Upper lobe of left lung (tissue), 4 donors: ENCODE measurements around the gene DPP3.

Experiments used
- EP300 ChIP-seq, 4 donors: sonication (generic); formaldehyde crosslinking; IDR thresholded peaks; one replicate each; pipeline ENCODE4 v1.5.1; 2017; ENCODE audit warnings: antibody characterized with exemption in 4 of 4, control low read depth in 2 of 4
- POLR2A ChIP-seq, 4 donors: fragments of 450-650 bp; IDR thresholded peaks; one replicate each; pipeline ENCODE4 v1.5.1; 2016 to 2017; ENCODE audit warnings: antibody characterized with exemption in 4 of 4, mild to moderate bottlenecking in 2 of 4
- POLR2AphosphoS5 ChIP-seq, 2 donors: sonication (generic); formaldehyde crosslinking; IDR thresholded peaks; one replicate each; pipeline ENCODE4 v1.5.1; 2017; ENCODE audit warnings: antibody characterized with exemption in 2 of 2
- TF ChIP-seq, protein P1 (sequence below), 6 experiments: fragments of 450-650 bp in 4 of 6; fragments of 200-600 bp in 2 of 6; sonication (generic) in 2 of 6; IDR thresholded peaks; one replicate each; pipeline ENCODE4 v1.5.1; 2016 to 2019; ENCODE audit warnings: antibody characterized with exemption in 6 of 6

- TF ChIP-seq, protein P1, sequence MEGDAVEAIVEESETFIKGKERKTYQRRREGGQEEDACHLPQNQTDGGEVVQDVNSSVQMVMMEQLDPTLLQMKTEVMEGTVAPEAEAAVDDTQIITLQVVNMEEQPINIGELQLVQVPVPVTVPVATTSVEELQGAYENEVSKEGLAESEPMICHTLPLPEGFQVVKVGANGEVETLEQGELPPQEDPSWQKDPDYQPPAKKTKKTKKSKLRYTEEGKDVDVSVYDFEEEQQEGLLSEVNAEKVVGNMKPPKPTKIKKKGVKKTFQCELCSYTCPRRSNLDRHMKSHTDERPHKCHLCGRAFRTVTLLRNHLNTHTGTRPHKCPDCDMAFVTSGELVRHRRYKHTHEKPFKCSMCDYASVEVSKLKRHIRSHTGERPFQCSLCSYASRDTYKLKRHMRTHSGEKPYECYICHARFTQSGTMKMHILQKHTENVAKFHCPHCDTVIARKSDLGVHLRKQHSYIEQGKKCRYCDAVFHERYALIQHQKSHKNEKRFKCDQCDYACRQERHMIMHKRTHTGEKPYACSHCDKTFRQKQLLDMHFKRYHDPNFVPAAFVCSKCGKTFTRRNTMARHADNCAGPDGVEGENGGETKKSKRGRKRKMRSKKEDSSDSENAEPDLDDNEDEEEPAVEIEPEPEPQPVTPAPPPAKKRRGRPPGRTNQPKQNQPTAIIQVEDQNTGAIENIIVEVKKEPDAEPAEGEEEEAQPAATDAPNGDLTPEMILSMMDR (IDR thresholded peaks at IDR 0.05) = no peak
- no peak for TF ChIP-seq EP300 (IDR thresholded peaks at IDR 0.05)
- no peak for TF ChIP-seq POLR2A (IDR thresholded peaks at IDR 0.05)
- no peak for TF ChIP-seq POLR2AphosphoS5 (IDR thresholded peaks at IDR 0.05)
Measured at GRCh38 chr11:66546966-66547661, 66.9 kb downstream of the DPP3 start.
